ENCODE data around the gene MFAP4.

DNA sequence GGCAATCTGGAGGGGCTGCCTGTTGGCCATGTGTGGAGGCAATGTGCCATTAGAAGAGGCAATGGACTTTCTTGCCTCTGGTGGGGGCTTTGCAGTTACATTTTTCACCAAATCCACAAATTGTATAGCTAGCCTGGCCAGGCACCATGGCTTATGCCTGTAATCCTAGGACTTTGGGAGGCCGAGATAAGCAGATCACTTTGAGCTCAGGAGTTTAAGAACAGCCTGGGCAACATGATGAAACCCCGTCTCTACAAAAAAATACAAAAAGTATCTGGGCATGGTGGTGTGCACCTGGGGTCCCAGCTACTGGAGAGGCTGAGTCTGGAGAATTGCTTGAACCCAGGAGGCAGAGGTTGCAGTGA is 21.3 kb upstream of the MFAP4 start:
- no peak for TF ChIP-seq POLR2A (IDR thresholded peaks at IDR 0.05)
- TF ChIP-seq POLR2AphosphoS5 (IDR thresholded peaks at IDR 0.05; ENCODE audit: insufficient read depth in 1 of 2, low read depth in 1 of 2) = no peak
- TF ChIP-seq, protein P1, sequence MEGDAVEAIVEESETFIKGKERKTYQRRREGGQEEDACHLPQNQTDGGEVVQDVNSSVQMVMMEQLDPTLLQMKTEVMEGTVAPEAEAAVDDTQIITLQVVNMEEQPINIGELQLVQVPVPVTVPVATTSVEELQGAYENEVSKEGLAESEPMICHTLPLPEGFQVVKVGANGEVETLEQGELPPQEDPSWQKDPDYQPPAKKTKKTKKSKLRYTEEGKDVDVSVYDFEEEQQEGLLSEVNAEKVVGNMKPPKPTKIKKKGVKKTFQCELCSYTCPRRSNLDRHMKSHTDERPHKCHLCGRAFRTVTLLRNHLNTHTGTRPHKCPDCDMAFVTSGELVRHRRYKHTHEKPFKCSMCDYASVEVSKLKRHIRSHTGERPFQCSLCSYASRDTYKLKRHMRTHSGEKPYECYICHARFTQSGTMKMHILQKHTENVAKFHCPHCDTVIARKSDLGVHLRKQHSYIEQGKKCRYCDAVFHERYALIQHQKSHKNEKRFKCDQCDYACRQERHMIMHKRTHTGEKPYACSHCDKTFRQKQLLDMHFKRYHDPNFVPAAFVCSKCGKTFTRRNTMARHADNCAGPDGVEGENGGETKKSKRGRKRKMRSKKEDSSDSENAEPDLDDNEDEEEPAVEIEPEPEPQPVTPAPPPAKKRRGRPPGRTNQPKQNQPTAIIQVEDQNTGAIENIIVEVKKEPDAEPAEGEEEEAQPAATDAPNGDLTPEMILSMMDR (IDR thresholded peaks at IDR 0.05) = no peak

All from vagina (tissue), 2 donors.